ENCODE data around the gene ASPHD2. TPM values are rescaled to one million over a fixed set of nuclear protein-coding genes. Genes with fewer than 3 reads are reported as not detected.

ASPHD2 gene
- polyA plus RNA-seq (2013, experiment 1 of 2), result 11.5 TPM
- 11.4 TPM for polyA plus RNA-seq (2013, experiment 2 of 2)

- peak within 1 kb of the TSS; percentile 79 for H3K4me2 ChIP-seq (ENCODE audit: insufficient read depth, low read length, poor library complexity, severe bottlenecking)
- H2BK5ac ChIP-seq (ENCODE audit: low read length), result no peak within 1 kb of the TSS
- peaks cover 0 to 29% (median 10%) of the 10 kb centered on the region in 3 experiments for H3K27me3 ChIP-seq (ENCODE audit: control insufficient read depth in 3 of 3, insufficient read depth in 3 of 3, low read depth in 1 of 3, low read length in 3 of 3)
- peaks cover 27 to 29% of the 10 kb centered on the region in 2 donors for H3K4me1 ChIP-seq (ENCODE audit: control insufficient read depth in 2 of 2, insufficient read depth in 1 of 2, low read depth in 1 of 2, low read length in 2 of 2)
- H3K14ac ChIP-seq (ENCODE audit: low read length), result peak within 1 kb of the TSS; percentile 9
- WGBS, 2 donors (ENCODE audit: extremely low coverage in 2 of 2, insufficient read length in 2 of 2, insufficient replicate concordance in 1 of 2), result no CpG with 5 or more reads among the region's 96 CpGs
- H3K23ac ChIP-seq (ENCODE audit: low read depth, low read length, poor library complexity), result peak within 1 kb of the TSS; percentile 29
- peak within 1 kb of the TSS; percentile 86 for H2AFZ ChIP-seq (ENCODE audit: low read length)
- peak within 1 kb of the TSS; percentile 82 for H3K9ac ChIP-seq (ENCODE audit: low read depth, low read length, poor library complexity)
- peaks cover 4% of the 10 kb centered on the region for H3K79me1 ChIP-seq (ENCODE audit: low read depth, low read length)
- no peak within 1 kb of the TSS for H4K91ac ChIP-seq (ENCODE audit: low read depth, low read length, poor library complexity)
- H2BK15ac ChIP-seq (ENCODE audit: low read length), result peak within 1 kb of the TSS; percentile 41
- H3K4ac ChIP-seq (ENCODE audit: low read length), result no peak within 1 kb of the TSS
- no peak within 1 kb of the TSS for H3K27ac ChIP-seq (replicated peaks; ENCODE audit: low read length)
- no peak within 1 kb of the TSS for H2BK12ac ChIP-seq (ENCODE audit: low read length)
- no peak within 1 kb of the TSS for H2BK120ac ChIP-seq (ENCODE audit: low read depth, low read length)
- H2AK5ac ChIP-seq (ENCODE audit: low read depth, low read length), result peak within 1 kb of the TSS; percentile 36
- peak; percentile 70 for DNase-seq (ENCODE audit: low spot score)
- H3K36me3 ChIP-seq (replicated peaks in 1 of 2; ENCODE audit: control insufficient read depth in 2 of 2, insufficient read depth in 2 of 2, low read length in 2 of 2), result peaks cover 3% of the 10 kb centered on the region in 2 donors
- H3K9me3 ChIP-seq (replicated peaks in 1 of 2; ENCODE audit: control insufficient read depth in 2 of 2, insufficient read depth in 1 of 2, low read depth in 1 of 2, low read length in 2 of 2), result no peaks in the 10 kb centered on the region
- H4K8ac ChIP-seq (ENCODE audit: low read depth, low read length), result peak within 1 kb of the TSS; percentile 24
- peak within 1 kb of the TSS; percentile 80 for H3K18ac ChIP-seq (ENCODE audit: low read length)
- H3K4me3 ChIP-seq (ENCODE audit: low read length in 2 of 2), result peak within 1 kb of the TSS; percentile 65 to 90
These were observed at the start of gene ASPHD2 for GRCh38 chr22:26428515-26429457. TSS of gene ASPHD2 (plus strand) at chr22:26429260. CDS start at chr22:26433616, 4,356 bp downstream.

DNA sequence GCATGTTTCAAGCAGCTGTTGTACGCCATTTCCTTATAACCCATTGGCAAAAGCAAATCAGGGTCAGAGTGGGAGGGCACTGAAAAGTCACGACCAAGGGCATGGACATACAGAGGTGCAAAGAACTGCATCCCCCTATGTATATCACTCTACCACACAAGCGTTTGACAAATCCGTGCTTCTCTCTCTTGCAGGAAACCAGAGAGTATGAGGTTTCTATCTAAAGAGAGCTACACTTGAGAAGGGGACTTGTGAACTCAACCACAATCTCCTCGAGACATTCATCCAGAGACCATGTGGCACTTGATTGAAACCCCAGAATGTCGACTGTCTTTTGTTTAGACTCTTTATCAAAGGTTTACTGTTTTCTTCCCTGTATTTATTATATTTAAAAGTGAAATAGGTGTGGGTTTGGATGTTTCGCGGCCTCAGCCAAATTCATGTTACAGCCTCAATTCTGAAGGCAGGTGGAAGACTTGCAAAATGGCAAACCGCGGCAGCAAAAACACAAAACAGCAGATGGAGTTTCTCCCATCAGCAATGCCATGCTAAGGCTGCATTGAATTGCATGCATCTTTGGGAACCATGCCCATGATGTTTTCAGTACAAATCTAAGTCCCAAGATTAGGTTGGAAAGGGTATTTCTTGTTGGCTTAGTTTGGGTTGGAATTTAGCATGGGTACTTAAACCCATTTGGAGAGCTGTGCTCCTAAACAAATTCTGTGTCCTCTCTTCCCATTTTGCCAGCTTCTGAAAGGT, 48.8 kb upstream of the ASPHD2 start:
- Histone ChIP-seq H2AK5ac (ENCODE audit: low read depth, low read length) (no peak overlapping the region), H3K14ac (ENCODE audit: low read length) (no peak overlapping the region), H2BK12ac (ENCODE audit: low read length) (no peak overlapping the region), H4K8ac (ENCODE audit: low read depth, low read length) (no peak overlapping the region), H2BK15ac (ENCODE audit: low read length) (no peak overlapping the region), H2AFZ (ENCODE audit: low read length) (no peak overlapping the region), H3K9me3 (replicated peaks in 1 of 2; ENCODE audit: control insufficient read depth in 2 of 2, insufficient read depth in 1 of 2, low read depth in 1 of 2, low read length in 2 of 2) (peaks cover 1 to 4% of the 10 kb centered on the region in 2 donors), H3K9ac (ENCODE audit: low read depth, low read length, poor library complexity) (no peak overlapping the region), H4K91ac (ENCODE audit: low read depth, low read length, poor library complexity) (no peak overlapping the region), H3K4ac (ENCODE audit: low read length) (no peak overlapping the region), H3K18ac (ENCODE audit: low read length) (no peak overlapping the region), H3K4me3 (ENCODE audit: low read length in 2 of 2) (no peak overlapping the region), H2BK5ac (ENCODE audit: low read length) (no peak overlapping the region), H3K23ac (ENCODE audit: low read depth, low read length, poor library complexity) (no peak overlapping the region), H3K4me1 (ENCODE audit: control insufficient read depth in 2 of 2, insufficient read depth in 1 of 2, low read depth in 1 of 2, low read length in 2 of 2) (peaks cover 9% of the 10 kb centered on the region in 2 donors), H3K27me3 (ENCODE audit: control insufficient read depth in 3 of 3, insufficient read depth in 3 of 3, low read depth in 1 of 3, low read length in 3 of 3) (peaks cover 0 to 18% (median 0%) of the 10 kb centered on the region in 3 experiments), H3K4me2 (ENCODE audit: insufficient read depth, low read length, poor library complexity, severe bottlenecking) (no peak overlapping the region), H3K36me3 (replicated peaks in 1 of 2; ENCODE audit: control insufficient read depth in 2 of 2, insufficient read depth in 2 of 2, low read length in 2 of 2) (no peaks in the 10 kb centered on the region), H3K79me1 (ENCODE audit: low read depth, low read length) (no peaks in the 10 kb centered on the region), H3K27ac (replicated peaks; ENCODE audit: low read length) (no peak overlapping the region), H2BK120ac (ENCODE audit: low read depth, low read length) (no peak overlapping the region)
- no CpG with 5 or more reads among the region's 10 CpGs for WGBS, 2 donors (ENCODE audit: extremely low coverage in 2 of 2, insufficient read length in 2 of 2, insufficient replicate concordance in 1 of 2)
- no peak for DNase-seq (ENCODE audit: low spot score)

DNA sequence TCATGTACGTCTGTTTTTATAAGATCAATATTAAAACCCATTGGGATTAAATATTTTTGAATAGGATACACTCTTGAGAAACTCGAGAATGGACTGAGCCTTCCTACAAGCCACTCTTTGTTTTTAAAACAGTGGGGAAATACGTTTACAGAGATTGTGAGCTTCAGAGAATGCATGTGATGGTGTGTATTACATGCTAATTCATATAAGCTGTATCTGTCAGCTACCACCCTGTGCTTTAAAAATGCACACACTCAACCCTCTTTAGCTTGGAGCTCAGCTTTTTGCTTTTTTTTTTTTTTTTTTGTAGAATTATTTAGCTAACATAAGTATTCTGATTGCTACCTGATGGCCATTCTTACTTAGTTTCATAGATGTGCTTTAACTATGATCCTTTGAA, 46.3 kb upstream of the ASPHD2 start:
- no peak for DNase-seq (ENCODE audit: low spot score)
- Histone ChIP-seq H3K18ac (ENCODE audit: low read length) (no peak overlapping the region), H2BK120ac (ENCODE audit: low read depth, low read length) (no peak overlapping the region), H3K14ac (ENCODE audit: low read length) (no peak overlapping the region), H2AK5ac (ENCODE audit: low read depth, low read length) (no peak overlapping the region), H3K23ac (ENCODE audit: low read depth, low read length, poor library complexity) (no peak overlapping the region), H3K4me2 (ENCODE audit: insufficient read depth, low read length, poor library complexity, severe bottlenecking) (no peak overlapping the region), H3K27me3 (ENCODE audit: control insufficient read depth in 3 of 3, insufficient read depth in 3 of 3, low read depth in 1 of 3, low read length in 3 of 3) (peaks cover 0 to 18% (median 0%) of the 10 kb centered on the region in 3 experiments), H3K27ac (replicated peaks; ENCODE audit: low read length) (no peak overlapping the region), H4K91ac (ENCODE audit: low read depth, low read length, poor library complexity) (no peak overlapping the region), H2BK12ac (ENCODE audit: low read length) (no peak overlapping the region), H3K79me1 (ENCODE audit: low read depth, low read length) (no peaks in the 10 kb centered on the region), H3K9ac (ENCODE audit: low read depth, low read length, poor library complexity) (no peak overlapping the region), H2AFZ (ENCODE audit: low read length) (no peak overlapping the region), H3K36me3 (replicated peaks in 1 of 2; ENCODE audit: control insufficient read depth in 2 of 2, insufficient read depth in 2 of 2, low read length in 2 of 2) (no peaks in the 10 kb centered on the region), H3K9me3 (replicated peaks in 1 of 2; ENCODE audit: control insufficient read depth in 2 of 2, insufficient read depth in 1 of 2, low read depth in 1 of 2, low read length in 2 of 2) (peaks cover 1 to 4% of the 10 kb centered on the region in 2 donors), H4K8ac (ENCODE audit: low read depth, low read length) (no peak overlapping the region), H2BK15ac (ENCODE audit: low read length) (no peak overlapping the region), H3K4me1 (ENCODE audit: control insufficient read depth in 2 of 2, insufficient read depth in 1 of 2, low read depth in 1 of 2, low read length in 2 of 2) (peaks cover 4 to 6% of the 10 kb centered on the region in 2 donors), H3K4ac (ENCODE audit: low read length) (no peak overlapping the region), H2BK5ac (ENCODE audit: low read length) (no peak overlapping the region), H3K4me3 (ENCODE audit: low read length in 2 of 2) (no peak overlapping the region)
- no CpG with 5 or more reads among the region's 3 CpGs for WGBS, 2 donors (ENCODE audit: extremely low coverage in 2 of 2, insufficient read length in 2 of 2, insufficient replicate concordance in 1 of 2)

All from neuronal stem cell (in vitro differentiated cells).